Fibroblast of the aortic adventitia (primary cell): ENCODE data around the gene SLC25A4. TPM values are rescaled to one million over a fixed set of nuclear protein-coding genes. Genes with fewer than 3 reads are reported as not detected.
"Not testable (repeated sequence)": the region's sequence is repeated elsewhere in the genome, so short reads cannot be mapped to it uniquely, and the experiment has no call there.

Experiments
- DNase-seq: peaks from one replicate; pipeline ENCODE4 v3.0.0-alpha.2; 2010; ENCODE audit warnings: low read depth
- H3K4me3 ChIP-seq: 2 replicates; pipeline ENCODE4 v1.5.1; 2011; ENCODE audit warnings: low read depth, mild to moderate bottlenecking, control low read depth, low read length, moderate library complexity
- total RNA-seq: library from RNA; depleted of rRNA; stranded (reverse); fragments of >200 nt; gene quantifications from 2 replicates; pipeline ENCODE4 v1.2.3, GENCODE V29; 2012; ENCODE audit warnings: low replicate concordance
- TF ChIP-seq, protein P1 (sequence below): IDR thresholded peaks from 2 replicates; pipeline ENCODE4 v1.5.1; 2011; ENCODE audit warnings: mild to moderate bottlenecking, low read length, control low read depth, inconsistent platforms; ENCODE audit not compliant: insufficient read depth

The SLC25A4 gene
- total RNA-seq, 1 donor, result 10.8 TPM

DNA sequence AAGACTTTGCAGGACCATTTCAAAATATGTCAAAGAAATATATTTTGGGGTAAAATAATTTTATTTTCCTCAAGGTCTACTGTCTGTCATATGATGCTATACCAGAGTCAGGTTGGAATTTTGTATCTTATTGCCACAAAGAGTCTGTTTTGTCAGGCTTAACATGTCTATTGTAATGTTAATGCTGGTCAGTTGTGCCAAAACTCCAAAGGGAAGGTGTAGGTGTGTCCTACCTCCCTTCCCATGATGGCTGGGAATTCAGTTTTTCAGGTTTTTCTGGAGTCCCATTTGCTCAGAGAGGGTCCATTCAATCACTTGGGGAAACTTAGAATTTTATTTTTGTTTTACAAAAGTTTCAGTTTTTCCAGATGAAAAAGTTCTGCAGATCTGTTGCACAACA is 33.3 kb upstream of the SLC25A4 start:
- H3K4me3 ChIP-seq, result no peak overlapping the region
- DNase-seq, result no peak
- TF ChIP-seq, protein P1, sequence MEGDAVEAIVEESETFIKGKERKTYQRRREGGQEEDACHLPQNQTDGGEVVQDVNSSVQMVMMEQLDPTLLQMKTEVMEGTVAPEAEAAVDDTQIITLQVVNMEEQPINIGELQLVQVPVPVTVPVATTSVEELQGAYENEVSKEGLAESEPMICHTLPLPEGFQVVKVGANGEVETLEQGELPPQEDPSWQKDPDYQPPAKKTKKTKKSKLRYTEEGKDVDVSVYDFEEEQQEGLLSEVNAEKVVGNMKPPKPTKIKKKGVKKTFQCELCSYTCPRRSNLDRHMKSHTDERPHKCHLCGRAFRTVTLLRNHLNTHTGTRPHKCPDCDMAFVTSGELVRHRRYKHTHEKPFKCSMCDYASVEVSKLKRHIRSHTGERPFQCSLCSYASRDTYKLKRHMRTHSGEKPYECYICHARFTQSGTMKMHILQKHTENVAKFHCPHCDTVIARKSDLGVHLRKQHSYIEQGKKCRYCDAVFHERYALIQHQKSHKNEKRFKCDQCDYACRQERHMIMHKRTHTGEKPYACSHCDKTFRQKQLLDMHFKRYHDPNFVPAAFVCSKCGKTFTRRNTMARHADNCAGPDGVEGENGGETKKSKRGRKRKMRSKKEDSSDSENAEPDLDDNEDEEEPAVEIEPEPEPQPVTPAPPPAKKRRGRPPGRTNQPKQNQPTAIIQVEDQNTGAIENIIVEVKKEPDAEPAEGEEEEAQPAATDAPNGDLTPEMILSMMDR, result no peak

DNA sequence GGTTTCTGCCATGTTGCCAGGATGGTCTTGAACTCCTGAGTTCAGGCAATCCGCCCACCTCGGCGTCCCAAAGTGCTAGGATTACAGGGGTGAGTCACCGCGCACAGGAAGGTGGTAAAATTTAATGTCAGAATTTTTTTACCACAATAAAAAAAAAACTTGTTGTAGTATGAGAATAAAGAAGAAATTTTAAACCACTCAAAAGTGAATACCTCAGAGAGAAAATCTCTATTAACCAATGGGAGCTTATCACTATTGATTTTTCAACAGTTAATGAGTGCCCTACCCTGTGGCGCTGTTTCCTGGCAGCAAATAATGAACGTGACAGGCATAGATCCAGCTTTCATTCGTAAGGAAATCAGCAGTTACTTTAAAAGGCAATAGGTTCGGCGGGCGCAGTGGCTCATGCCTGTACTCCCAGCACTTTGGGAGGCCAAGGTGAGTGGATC is 32.7 kb upstream of the SLC25A4 start:
- TF ChIP-seq, protein P1, result no peak
- H3K4me3 ChIP-seq, result no peak overlapping the region
- no peak for DNase-seq

DNA sequence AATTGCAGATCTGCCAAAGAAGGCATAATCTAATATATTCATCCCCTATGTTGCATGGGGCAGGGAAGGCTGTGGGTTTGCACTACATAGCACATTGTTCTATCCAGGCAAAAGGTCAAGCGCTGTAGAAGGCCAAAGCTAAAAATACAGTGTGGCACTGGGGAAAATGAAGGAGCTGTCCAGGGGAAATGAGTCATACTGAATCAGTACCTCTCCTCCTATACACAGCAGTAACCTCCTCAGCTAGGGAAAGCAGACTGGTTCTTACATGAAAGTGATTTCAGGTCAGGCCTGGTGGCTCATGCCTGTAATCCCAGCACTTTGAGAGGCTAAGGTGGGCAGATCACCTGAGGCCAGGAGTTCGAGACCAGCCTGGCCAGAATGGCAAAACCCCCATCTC is 31.0 kb upstream of the SLC25A4 start:
- DNase-seq, result peak; percentile 96

DNA sequence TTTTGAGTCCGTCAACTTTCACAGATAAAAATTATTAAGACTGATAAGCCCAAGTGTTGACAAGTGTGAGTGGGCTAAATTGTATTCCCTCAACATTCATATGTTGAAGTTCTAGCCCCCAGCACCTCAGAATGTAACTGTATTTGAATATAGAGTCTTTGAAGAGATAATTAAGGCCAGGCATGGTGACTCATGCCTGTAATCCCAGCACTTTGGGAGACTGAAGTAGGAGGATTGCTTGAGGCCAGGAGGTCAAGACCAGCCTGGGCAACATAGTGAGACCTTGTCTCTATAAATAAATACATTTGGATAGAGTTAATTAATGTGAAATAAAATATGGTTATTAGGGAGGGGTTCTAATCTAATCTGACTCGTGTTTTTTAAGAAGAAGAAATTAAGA is 29.7 kb upstream of the SLC25A4 start:
- DNase-seq, result peak; percentile 22
- H3K4me3 ChIP-seq, result no peak overlapping the region
- TF ChIP-seq, protein P1, result no peak

More for the DNA sequence above, 31.0 kb upstream of the SLC25A4 start:
- TF ChIP-seq, protein P1, result no peak
- no peak overlapping the region for H3K4me3 ChIP-seq

DNA sequence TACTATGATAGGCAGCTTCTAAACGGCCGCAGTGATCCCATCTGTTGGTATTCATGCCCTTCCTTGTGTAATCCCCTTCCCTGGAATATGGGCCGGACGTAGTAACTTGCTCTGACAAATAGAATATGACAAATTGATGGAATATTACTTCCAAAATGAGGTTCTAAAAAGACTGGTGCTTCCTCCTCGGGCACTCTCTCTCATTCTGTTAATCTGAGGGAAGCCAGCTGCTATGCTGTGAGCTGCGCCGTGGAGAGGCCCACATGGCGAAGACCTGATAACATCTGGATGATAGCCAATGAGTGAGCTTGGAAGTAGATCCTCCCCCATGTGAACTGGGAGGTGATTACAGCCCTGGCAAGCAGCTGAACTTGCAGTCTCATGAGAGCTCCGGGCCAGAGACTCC is 27.2 kb upstream of the SLC25A4 start:
- H3K4me3 ChIP-seq, result no peak overlapping the region
- peak; percentile 99 for DNase-seq

DNA sequence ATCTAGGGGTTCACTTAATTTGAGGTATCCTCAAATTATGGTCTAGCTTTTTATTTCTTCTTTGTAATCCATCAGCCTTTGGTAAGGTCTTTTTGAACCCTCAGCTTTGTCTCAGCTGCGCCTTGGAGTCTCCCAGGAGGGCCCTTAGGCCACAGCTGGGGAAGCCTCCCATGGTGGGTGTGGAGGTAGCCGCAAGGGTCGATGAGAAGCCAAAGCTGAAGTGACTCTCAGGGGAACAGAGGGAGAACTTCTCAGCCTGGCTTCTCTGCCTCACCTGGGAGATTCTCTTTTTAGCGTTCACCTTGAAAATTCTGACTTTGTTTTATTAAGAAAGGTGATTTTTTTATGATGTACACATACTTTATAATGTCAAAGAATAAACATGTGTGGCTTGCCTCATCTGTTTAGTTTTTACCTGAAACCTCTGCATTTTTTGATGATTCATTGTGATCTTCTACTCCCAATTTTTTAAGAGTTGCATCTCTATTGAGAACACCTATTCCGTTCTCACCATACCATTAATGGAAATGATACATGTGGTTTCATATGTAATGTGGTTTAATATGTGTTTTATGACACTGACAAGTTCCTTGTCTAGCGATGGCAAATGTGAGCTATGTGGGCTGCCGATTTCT is 25.6 kb upstream of the SLC25A4 start:
- H3K4me3 ChIP-seq, result no peak overlapping the region
- no peak for DNase-seq
- TF ChIP-seq, protein P1, result no peak

More for the DNA sequence above, 27.2 kb upstream of the SLC25A4 start:
- TF ChIP-seq, protein P1, result no peak

DNA sequence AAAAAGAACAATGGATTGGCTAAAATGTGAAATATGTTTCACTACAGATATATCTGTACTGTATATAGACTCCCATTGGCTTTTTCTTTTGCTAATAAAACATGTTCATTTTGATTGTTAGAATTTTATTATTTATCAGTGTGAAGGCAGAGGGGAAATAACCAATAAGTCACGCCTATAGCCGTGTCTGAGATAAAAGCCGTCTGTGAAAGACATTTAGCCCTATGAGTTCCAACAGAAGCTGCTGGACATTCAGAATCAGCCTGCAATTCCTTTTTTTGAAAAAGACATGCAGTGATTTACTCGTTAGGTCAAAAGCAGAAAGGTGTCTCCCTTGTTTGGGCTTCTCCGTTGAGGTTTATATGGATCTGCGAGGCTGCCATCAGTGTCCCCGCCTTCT is 24.2 kb upstream of the SLC25A4 start:
- no peak overlapping the region for H3K4me3 ChIP-seq
- TF ChIP-seq, protein P1, result no peak
- no peak for DNase-seq

DNA sequence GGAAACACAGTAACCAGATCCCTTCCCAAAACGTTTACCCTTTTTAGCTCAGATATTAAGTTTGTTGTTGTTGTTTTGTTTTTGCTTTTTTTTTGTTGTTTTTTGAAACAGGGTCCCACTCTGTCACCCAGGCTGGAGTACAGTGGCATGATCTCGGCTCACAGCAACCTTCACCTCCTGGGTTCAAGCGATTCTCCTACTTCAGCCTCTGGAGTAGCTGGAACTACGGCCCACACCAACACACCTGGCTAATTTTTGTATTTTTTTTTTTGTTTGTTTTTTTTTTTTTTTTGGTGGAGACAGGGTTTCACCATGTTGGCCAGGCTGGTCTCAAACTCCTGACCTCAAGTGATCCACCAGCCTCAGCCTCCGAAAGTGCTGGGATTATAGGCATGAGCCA is 23.6 kb upstream of the SLC25A4 start:
- H3K4me3 ChIP-seq, DNase-seq: not testable (repeated sequence)
